ENCODE measurements around the gene TBX15. TPM values are rescaled to one million over a fixed set of nuclear protein-coding genes. Genes with fewer than 3 reads are reported as not detected.
A peak's percentile ranks its signal among the peaks of the same experiment; 100 is the strongest.

Gene TBX15
- total RNA-seq, 2 experiments from 2014 or later, result not detected

DNA sequence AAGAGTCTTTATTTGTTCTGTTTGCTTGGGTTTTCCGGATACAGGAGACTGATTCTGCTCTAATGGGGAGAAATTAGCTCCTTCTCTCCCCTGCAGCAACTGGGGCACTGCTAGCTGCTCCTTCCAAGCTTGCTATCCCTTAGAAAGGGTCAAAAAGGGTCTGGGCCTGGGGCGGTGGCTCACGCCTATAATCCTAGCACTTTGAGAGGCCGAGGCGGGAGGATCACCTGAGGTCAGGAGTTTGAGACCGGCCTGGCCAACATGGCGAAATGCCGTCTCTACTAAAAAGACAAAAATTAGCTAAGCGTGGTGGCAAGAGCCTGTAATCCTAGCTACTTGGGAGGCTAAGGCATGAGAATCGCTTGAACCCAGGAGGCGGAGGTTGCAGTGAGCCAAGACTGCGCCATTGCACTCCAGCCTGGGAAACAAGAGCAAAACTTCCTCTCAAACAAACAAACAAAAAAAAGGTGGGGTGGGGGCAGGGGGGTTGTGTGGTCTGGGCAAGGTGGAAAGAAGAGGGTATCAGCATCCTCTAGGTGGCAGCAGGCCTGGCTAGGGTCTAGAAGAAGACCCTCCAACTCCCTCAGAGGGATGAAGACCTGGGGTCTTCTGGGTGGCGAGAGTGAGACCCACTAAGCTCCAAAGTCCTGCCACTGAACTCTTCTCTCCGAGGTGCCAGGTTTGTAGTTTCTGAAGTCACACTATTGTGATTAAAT is 15.4 kb upstream of the TBX15 start:
- H3K4me1 Mint-ChIP-seq (ENCODE audit: low read depth), result peaks cover 17% of the 10 kb centered on the region
- ChIA-PET POLR2A (no interaction called here), CTCF (interaction anchor here (1.1 kb wide), 1 partner anchor 19 kb away, joined by 3 read pairs; no protein-coding TSS in a partner anchor)
- peaks cover 5% of the 10 kb centered on the region for H3K9me3 Mint-ChIP-seq
- ATAC-seq (no peak), DNase-seq (no peak)
- no peak for TF ChIP-seq CTCF (IDR thresholded peaks at IDR 0.05)
- H3K4me3 Mint-ChIP-seq, result no peak overlapping the region
- peaks cover 12% of the 10 kb centered on the region for H3K36me3 Mint-ChIP-seq (ENCODE audit: low read depth)
- H3K27me3 Mint-ChIP-seq, result peaks cover 81% of the 10 kb centered on the region
- H3K27ac Mint-ChIP-seq, result no peak overlapping the region
- intact Hi-C loops (cut with micrococcal nuclease), result no loop called here

DNA sequence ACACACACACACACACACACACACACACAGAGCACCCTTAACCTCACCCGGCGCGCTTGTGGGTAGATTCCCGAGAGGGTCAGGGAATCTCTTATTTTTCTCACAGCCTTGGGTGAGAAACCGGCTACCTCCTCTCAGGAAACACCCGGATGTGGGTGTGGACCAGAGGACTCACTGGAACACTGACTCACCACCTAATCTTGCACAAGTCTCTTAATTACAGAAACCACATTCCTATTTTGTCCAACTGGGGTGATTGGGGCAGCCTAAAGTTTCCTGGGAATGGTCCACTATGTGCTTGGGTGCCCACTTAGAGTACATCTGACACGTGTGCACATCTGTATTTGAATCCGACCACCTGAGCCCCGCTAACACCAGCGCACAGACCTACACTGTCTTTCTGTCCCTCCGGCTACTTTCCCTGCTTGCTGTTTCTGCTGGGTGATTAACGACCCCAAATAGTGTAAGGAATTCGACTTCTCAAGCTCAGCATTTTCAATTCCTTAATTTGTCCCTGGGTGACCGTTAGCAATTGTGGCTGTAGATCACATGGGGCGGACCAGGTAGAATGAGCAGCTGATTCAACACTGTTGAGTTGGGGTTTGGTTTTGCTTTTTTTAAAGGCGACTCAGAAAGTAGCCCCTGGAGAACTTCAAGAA is 14.0 kb upstream of the TBX15 start:
- Mint-ChIP-seq H3K27ac (no peak overlapping the region), H3K4me1 (ENCODE audit: low read depth) (peaks cover 12% of the 10 kb centered on the region), H3K27me3 (peaks cover 77% of the 10 kb centered on the region), H3K4me3 (no peak overlapping the region), H3K9me3 (peaks cover 4% of the 10 kb centered on the region), H3K36me3 (ENCODE audit: low read depth) (peaks cover 8% of the 10 kb centered on the region)
- no peak for DNase-seq
- no peak for ATAC-seq
- intact Hi-C loops (cut with micrococcal nuclease), result no loop called here
- ChIA-PET CTCF (no interaction called here), POLR2A (no interaction called here)
- TF ChIP-seq CTCF (IDR thresholded peaks at IDR 0.05), result no peak

GRCh38 chr1:119001181-119002027 is 13.3 kb upstream of the TBX15 start:
- no peak for TF ChIP-seq CTCF (IDR thresholded peaks at IDR 0.05)
- peaks cover 79% of the 10 kb centered on the region for H3K27me3 Mint-ChIP-seq
- no peak overlapping the region for H3K27ac Mint-ChIP-seq
- DNase-seq (no peak), ATAC-seq (no peak)
- peaks cover 12% of the 10 kb centered on the region for H3K4me1 Mint-ChIP-seq (ENCODE audit: low read depth)
- POLR2A ChIA-PET, result no interaction called here
- no peak overlapping the region for H3K4me3 Mint-ChIP-seq
- peaks cover 4% of the 10 kb centered on the region for H3K9me3 Mint-ChIP-seq
- peaks cover 6% of the 10 kb centered on the region for H3K36me3 Mint-ChIP-seq (ENCODE audit: low read depth)
- intact Hi-C loops (cut with micrococcal nuclease), result no loop called here
- CTCF ChIA-PET, result no interaction called here

GRCh38 chr1:119000371-119001180 is 12.4 kb upstream of the TBX15 start:
- DNase-seq, result peak; percentile 49
- Mint-ChIP-seq H3K4me1 (ENCODE audit: low read depth) (peaks cover 10% of the 10 kb centered on the region), H3K27ac (no peak overlapping the region), H3K36me3 (ENCODE audit: low read depth) (peaks cover 1% of the 10 kb centered on the region), H3K27me3 (peaks cover 78% of the 10 kb centered on the region), H3K9me3 (peaks cover under 1% of the 10 kb centered on the region), H3K4me3 (no peak overlapping the region)
- no peak for TF ChIP-seq CTCF (IDR thresholded peaks at IDR 0.05)
- intact Hi-C loops (cut with micrococcal nuclease), result no loop called here
- ChIA-PET POLR2A (no interaction called here), CTCF (no interaction called here)
- no peak for ATAC-seq

Data from activated CD8-positive, alpha-beta T cell treated with anti-CD3 and anti-CD28 coated beads for 36 hours (primary cell).